Measurements from ENCODE around the gene TBX4.

GRCh38 chr17:61418449-61418848 is 33.8 kb upstream of the TBX4 start:
- TF ChIP-seq CTCF (conservative IDR thresholded peaks at IDR 0.05 in 1 of 2, IDR thresholded peaks at IDR 0.05 in 1 of 2; ENCODE audit: extremely low read depth in 1 of 2, insufficient read depth in 1 of 2, low read depth in 1 of 2, low read length in 2 of 2) = no peak
- TF ChIP-seq EZH2 (IDR thresholded peaks at IDR 0.05; ENCODE audit: borderline replicate concordance, low read length) = no peak

Data from mammary epithelial cell (primary cell).